NCI-H2196 (cell line): Measurements from ENCODE around the gene TAF7.
"Not testable (repeated sequence)": the region's sequence is repeated elsewhere in the genome, so short reads cannot be mapped to it uniquely, and the experiment has no call there.

Experiments
- DNase-seq: peaks from one replicate; lab custom pipeline; 2025; ENCODE audit not compliant: unreplicated experiment; lab: John Stamatoyannopoulos, UW

TAF7 gene

DNA sequence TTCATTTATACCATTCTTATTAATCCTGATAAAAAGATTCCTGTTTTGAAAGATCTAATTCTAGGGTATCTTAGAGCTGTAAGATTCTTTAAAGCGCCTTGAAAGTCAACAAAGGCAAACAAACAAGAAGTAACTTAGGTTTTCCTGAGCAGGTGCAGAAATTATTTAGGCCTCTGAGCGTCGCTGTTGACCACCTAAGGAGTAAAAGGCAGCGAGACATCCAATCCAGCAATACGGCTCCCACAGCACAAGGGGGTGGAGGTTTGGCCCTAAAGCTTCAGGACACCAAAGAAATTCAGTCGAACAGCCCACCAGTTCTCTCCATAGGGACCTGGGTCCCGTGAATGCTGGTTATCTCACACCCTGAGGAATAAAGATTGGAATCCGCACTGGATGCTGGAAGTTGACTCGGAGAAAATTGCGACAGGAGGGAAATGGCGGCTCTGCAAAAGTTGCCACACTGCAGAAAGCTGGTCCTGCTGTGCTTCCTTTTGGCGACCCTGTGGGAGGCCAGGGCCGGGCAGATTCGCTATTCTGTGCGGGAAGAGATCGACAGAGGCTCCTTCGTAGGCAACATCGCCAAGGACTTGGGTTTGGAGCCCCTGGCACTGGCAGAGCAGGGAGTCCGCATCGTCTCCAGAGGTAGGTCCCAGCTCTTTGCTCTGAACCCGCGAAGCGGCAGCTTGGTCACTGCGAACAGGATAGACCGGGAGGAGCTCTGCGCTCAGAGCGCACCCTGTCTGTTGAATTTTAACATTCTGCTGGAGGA lies 18.1 kb upstream of the TAF7 start, which contains the start of gene PCDHGA2:
PCDHGA2 (plus strand) TSS at position 223 of the 769 bp plus-strand sequence.
- DNase-seq, result no peak

DNA sequence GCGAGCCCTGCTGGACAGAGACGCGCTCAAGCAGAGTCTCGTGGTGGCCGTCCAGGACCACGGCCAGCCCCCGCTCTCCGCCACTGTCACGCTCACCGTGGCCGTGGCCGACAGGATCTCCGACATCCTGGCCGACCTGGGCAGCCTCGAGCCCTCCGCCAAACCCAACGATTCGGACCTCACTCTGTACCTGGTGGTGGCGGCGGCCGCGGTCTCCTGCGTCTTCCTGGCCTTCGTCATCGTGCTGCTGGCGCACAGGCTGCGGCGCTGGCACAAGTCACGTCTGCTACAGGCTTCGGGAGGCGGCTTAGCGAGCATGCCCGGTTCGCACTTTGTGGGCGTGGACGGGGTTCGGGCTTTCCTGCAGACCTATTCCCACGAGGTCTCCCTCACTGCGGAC lies 12.0 kb upstream of the TAF7 start:
- not testable (repeated sequence) for DNase-seq

DNA sequence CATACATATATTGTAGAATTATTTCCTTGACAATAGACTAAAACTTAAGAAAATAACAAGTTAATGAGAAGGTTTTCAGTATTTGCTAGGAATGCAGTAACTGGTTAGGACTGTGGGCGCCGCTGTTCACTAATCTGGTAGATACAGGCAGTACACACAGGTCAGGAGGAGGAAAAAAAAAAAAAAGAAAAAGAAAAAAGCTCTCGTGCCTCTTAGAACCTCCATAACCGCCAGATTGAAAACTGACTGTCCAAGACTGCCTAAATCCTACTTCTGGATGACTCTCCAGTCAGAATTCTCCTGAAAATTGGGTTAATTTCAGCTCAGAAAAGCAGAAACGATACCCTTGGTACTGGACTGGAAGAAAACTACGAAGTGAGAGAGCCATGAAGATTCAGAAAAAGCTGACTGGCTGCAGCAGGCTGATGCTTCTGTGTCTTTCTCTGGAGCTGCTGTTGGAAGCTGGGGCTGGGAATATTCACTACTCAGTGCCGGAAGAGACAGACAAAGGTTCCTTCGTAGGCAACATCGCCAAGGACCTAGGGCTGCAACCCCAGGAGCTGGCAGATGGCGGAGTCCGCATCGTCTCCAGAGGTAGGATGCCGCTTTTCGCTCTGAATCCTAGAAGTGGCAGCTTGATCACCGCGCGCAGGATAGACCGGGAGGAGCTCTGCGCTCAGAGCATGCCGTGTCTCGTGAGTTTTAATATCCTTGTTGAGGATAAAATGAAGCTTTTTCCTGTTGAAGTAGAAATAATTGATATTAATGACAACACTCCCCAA lies 9.9 kb upstream of the TAF7 start, which contains the start of gene PCDHGA1:
PCDHGA1 (plus strand) TSS at position 216 of the 782 bp plus-strand sequence.
- no peak for DNase-seq

DNA sequence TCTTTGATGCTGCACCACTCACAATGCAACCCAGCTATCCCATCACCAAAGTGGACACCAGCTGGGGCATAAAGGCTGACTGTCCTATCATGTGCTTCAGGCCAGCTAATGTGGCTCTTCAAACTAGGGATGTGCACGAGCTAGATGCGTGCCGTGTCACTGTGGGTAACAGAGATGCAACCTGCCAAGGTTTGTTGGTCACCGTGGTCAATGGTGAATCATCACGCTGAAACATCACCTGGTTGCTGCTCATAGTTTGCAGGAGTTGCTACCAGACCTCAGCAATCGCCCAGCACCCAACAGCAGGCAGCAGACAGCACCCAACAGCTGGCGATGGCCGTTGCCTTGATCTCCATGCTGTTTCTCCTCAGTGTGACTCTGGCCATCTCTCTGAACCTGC lies 7.6 kb upstream of the TAF7 start:
- no peak for DNase-seq

DNA sequence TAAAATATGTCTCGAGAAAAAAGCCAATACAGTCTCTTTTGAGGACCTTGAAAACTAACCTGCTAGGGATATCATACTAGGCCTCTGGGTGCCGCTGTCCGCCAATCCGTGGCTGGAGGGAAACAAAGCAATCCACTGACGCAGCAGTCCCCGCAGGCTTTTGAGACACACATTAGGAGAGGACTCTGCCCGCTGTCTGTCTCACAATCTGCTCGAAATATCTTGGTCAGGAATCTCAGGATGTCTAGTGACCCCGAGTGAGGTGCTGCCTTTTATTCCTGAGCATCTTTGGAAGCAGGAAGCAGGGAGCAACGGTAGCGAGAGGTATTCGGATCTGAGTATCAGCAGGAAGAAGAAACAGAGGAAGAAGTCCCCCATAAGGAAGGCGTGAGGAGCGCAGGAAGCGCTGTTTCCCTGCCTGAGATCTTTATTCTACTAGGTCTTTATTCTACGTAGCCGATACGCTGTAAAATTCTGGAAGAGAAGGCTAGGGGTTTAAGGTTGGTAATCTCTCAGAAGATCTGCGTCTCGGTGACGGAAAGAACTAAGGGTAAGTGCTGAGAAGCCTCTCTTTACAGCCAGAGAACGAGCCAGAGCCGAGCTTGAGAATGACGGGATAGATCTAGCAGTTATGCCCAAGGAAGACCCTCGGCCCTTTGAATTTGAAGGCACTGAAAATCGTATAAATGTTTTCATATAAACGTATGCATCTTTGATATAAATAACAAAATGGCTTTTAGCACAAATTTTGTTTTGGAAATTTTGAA lies 5.7 kb upstream of the TAF7 start:
- DNase-seq, result no peak

DNA sequence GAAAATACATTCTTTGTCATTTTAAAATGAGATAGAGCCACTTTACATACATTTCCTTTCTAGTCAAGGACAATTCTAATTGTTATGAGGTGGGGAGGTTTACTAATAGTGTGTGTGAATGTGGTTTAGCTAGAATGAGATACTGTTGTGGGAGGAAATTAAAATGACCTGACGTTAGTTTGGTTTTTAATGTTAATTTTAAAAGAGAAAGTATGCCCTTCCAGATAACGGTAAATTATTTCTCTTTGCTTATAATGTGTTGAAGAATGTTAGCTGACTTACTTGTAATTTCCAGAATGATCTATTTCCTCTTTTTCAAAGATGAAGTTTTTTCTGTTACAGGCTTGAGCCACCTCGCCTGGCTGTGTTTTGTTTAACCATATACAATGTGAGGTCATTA lies 1.7 kb upstream of the TAF7 start:
- DNase-seq, result no peak

DNA sequence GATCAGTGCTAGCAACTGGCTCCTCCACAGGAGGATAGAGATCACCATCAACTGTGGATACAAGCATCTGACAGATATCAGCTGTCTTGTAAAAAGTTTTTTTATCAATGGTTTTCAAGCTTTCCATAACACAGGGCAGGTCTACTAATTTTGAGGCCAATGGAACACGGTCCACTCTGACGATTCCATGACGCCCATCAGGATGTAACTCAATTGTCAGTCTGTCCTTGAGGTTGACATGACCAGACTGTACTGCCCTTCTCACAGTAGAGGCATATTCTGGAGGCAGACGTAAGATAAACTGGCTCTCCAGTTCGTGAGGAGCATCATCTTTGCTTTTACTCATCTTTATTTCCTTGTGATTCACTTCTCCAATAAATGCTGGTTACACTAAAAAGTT lies 885 bp downstream of the TAF7 start:
- no peak for DNase-seq

DNA sequence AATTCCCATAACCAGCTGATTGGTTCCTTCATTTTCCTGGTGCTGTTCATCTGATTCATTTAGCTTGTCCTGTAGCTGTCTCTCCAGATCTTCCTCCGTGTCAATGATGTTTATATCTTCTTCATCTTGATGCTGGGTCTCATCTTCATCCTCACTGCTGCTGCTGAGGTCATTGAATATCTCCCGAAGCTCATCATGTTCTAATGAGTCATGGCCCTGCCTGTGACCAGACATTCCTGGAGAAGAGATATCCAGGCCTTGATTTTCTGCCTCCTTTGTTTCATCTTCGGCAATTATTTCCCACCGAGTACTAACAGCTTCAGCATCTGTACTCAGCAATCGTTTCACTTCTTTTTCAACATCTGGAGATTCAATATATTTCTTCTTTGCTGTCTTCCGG lies 1.4 kb downstream of the TAF7 start:
- no peak for DNase-seq

DNA sequence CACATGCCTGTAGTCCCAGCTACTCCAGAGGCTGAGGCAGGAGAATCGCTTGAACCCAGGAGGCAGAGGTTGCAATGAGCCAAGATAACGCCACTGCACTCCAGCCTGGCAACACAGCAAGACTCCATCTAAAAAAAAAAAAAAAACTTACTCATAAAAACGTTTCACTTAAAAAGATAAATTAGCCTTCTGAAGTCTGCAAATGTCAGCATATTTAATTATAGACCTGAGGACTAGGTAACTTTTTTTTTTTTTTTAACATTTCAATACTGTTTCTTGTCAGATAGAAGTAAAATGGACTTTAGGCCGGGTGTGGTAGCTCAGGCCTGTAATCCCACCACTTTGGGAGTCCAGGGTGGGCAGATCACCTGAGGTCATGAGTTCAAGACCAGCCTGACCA lies 3.6 kb downstream of the TAF7 start:
- DNase-seq, result not testable (repeated sequence)

DNA sequence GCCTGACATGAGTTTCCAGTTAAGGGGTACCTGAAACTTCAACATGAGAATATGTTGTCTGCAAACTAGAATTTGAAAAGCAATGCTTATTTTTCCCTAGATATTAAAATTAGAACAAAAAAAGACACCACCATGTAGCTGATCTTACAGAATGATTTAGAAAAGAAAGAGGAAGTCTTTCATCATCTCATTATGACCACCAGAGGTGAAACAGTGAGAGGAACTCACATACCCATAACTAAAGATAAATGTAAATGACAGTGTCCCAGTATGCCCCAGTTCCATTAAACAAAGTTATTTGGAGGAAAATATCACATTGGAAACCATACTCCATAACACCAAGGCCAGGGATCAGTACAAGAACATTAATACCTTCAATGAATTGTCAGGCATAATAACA lies 6.9 kb downstream of the TAF7 start:
- no peak for DNase-seq

DNA sequence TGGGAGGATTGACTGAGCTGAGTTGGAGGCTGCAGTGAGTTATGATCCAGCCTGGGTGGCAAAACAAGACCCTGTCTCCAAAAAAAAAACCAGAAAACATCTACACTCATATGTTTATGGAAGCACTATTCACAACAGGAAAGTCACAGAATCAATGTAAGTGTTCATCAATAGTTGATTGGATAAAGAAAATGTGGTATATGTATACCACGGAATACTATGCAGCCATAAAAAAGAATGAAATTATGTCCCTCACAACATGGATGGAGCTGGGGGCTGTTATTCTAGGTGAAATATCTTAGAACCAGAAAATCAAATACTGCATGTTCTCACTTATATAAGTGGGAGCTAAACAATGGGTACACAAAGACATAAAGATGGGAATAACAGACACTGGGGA lies 14.0 kb downstream of the TAF7 start:
- DNase-seq, result no peak

DNA sequence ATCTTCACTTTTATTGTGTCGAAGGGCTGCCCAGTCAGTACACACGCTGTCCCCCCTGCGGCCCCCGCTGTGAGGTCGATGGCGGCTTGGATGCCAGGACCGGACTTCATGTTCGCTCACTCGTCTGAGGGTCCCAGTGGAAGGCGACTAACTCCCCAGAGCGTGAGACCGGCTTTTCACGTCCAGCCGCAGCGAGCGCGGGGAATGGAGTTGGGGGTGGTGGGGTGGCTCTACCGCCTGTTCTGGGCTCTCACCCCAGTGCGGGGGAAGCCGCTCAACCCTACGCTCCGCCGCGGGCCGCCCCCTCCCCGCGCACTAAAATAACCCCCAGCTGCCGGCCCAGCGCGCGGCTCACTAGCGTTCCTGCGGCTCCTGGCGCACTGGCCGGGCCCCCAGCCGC lies 16.8 kb downstream of the TAF7 start, which contains the start of gene SLC25A2:
SLC25A2 (minus strand) TSS at position 294 of the 400 bp plus-strand sequence; CDS start at position 110, 184 bp downstream.
- no peak for DNase-seq

DNA sequence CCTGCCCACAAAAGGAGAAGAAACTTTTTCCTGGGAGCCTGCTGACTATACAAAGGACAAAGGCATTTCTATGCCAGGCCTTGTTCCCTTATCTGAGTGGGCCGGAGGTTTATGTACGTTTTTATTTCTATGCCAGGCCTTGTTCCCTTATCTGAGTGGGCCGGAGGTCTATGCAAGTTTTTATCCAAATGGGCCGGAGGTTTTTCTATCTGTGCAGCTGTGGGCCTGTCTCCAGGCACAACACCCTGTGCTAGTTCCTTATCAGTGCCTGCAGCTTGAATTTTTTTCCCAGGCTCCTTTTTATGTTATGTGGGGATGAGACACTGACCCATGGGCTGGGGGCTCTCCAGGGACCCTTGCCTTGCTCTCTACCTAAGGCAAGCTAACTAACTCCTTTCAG lies 22.2 kb downstream of the TAF7 start:
- DNase-seq, result no peak

DNA sequence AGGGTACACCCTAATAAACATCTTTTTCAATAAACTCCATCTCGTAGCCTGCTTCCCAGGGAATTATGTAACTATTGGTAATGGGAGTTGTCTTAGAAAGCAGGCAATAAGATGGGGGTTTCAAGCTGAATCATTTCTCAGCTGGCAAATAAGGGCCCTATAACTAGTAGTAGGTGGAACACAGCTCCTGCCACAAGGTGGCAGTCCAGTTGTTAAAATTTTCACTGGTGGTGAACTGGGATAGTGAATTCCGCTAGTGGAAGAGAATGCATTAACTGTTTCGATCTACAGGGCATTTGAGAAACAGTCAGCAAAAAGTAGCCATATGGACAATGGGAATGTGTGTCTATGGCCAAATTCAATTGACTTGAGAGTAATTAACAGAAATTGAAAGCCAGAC lies 47.7 kb downstream of the TAF7 start:
- DNase-seq, result no peak

DNA sequence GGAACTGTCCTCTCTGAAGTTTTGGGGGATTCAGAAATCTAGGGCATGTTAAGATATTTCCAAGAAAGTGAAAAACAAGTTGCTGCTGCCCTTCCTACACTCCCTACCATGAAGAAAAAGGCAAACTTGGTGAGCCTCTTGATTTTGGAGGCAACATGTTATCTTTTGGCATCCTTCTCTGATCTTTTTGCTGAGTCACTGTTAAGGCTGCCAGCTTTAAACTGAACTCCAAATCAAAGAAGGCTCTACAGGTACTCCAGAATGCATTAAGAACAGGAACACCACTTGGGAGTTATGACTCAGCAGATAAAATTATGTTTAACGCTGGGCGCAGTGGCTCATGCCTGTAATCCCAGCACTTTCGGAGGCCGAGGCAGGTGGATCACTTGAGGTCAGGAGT lies 51.4 kb downstream of the TAF7 start:
- no peak for DNase-seq
